Endothelial cell of umbilical vein (primary cell): Measurements from ENCODE around the gene PAX2.

Experiments used
- CTCF ChIP-seq, 2 donors: IDR thresholded peaks; 1 replicate in 1 of 2; 2 replicates in 1 of 2; pipeline ENCODE4 v1.5.1; 2011; ENCODE audit warnings: low read length in 2 of 2, mild to moderate bottlenecking in 2 of 2, moderate library complexity in 2 of 2, control low read depth in 1 of 2, inconsistent platforms in 1 of 2, low read depth in 1 of 2; ENCODE audit not compliant: insufficient read depth in 1 of 2; ENCODE audit errors: extremely low read depth in 1 of 2
- EZH2 ChIP-seq: IDR thresholded peaks from 2 replicates; pipeline ENCODE4 v1.6.1; 2012; ENCODE audit warnings: borderline replicate concordance, low read depth, mild to moderate bottlenecking, moderate library complexity, low read length, inconsistent platforms; ENCODE audit not compliant: severe bottlenecking
- POLR2A ChIP-seq: IDR thresholded peaks from 2 replicates; pipeline ENCODE4 v1.6.1; 2012; ENCODE audit warnings: low read depth, mild to moderate bottlenecking, control low read depth, low read length
- POLR2AphosphoS5 ChIP-seq: IDR thresholded peaks from 2 replicates; pipeline ENCODE4 v1.6.1; 2012; ENCODE audit warnings: low read depth, mild to moderate bottlenecking, control low read depth, low read length, moderate library complexity; ENCODE audit not compliant: insufficient read depth

- no peak for TF ChIP-seq CTCF (IDR thresholded peaks at IDR 0.05; ENCODE audit: extremely low read depth in 1 of 2, insufficient read depth in 1 of 2, low read depth in 1 of 2, low read length in 2 of 2)
- TF ChIP-seq POLR2AphosphoS5: no peak
- no peak for TF ChIP-seq POLR2A
- TF ChIP-seq EZH2: no peak
These were observed 91.9 kb downstream of the PAX2 start for GRCh38 chr10:100837300-100837699.
